H1 (cell line): ENCODE data around the gene SMPDL3B. TPM values are rescaled to one million over a fixed set of nuclear protein-coding genes. Genes with fewer than 3 reads are reported as not detected.

ENCODE experiments used
- CTCF ChIA-PET: fragments of 300-600 bp; sonication (Branson Sonifier 250); formaldehyde crosslinking; loops from one replicate; lab custom pipeline; 2021; ENCODE audit not compliant: partially characterized antibody; lab: Charles Lee
- POLR2A ChIA-PET: fragments of 300-600 bp; sonication (Branson Sonifier 250); formaldehyde crosslinking; loops from one replicate; lab custom pipeline; 2021; ENCODE audit warnings: inconsistent platforms; ENCODE audit not compliant: partially characterized antibody; lab: Charles Lee
- DNase-seq, 2 experiments: peaks; one replicate each; pipeline versions ENCODE4 v3.0.0 to v3.0.0-alpha.2; 2010 to 2022; ENCODE audit warnings: low spot score in 2 of 2, low read depth in 1 of 2, mixed read lengths in 1 of 2
- FAIRE-seq: peaks from 2 replicates; lab custom pipeline; 2011; peaks lifted over from hg19 to GRCh38; lab: Jason Lieb, UNC
- H2AFZ ChIP-seq: 2 replicates; pipeline ENCODE4 v1.8.1; 2012; ENCODE audit warnings: low read length, inconsistent platforms
- H2AK5ac ChIP-seq: 2 replicates; pipeline ENCODE4 v1.6.1; 2013; ENCODE audit warnings: low read depth, low read length
- H2BK120ac ChIP-seq: replicated peaks from 2 replicates; pipeline ENCODE3; 2013; ENCODE audit warnings: low read depth, low read length, inconsistent platforms
- H2BK12ac ChIP-seq: 2 replicates; pipeline ENCODE4 v1.6.1; 2013; ENCODE audit warnings: low read depth, low read length
- H2BK15ac ChIP-seq: 2 replicates; pipeline ENCODE4 v1.6.1; 2013; ENCODE audit warnings: low read length
- H2BK20ac ChIP-seq: 2 replicates; pipeline ENCODE4 v1.6.1; 2013; ENCODE audit warnings: low read length
- H2BK5ac ChIP-seq: 2 replicates; pipeline ENCODE4 v1.6.1; 2013; ENCODE audit warnings: low read depth, low read length
- H3K14ac ChIP-seq: 2 replicates; pipeline ENCODE4 v1.6.1; 2013; ENCODE audit warnings: inconsistent platforms; ENCODE audit not compliant: insufficient read length
- H3K18ac ChIP-seq: 2 replicates; pipeline ENCODE4 v1.6.1; 2013; ENCODE audit warnings: low read length; ENCODE audit errors: extremely low read depth
- H3K23ac ChIP-seq: 2 replicates; pipeline ENCODE4 v1.6.1; 2013; ENCODE audit warnings: inconsistent platforms; ENCODE audit not compliant: insufficient read length
- H3K23me2 ChIP-seq: 2 replicates; pipeline ENCODE4 v1.6.1; 2013; ENCODE audit warnings: low read depth, low read length
- H3K27ac ChIP-seq: 2 replicates; pipeline ENCODE4 v1.6.1; 2011; ENCODE audit warnings: low read depth, low read length, inconsistent platforms
- H3K27me3 ChIP-seq, 4 experiments: replicated peaks in 1 of 4; 1 replicate in 1 of 4; 2 replicates in 3 of 4; pipeline versions ENCODE4 v1.6.1 to v1.8.1; 2011 to 2013; ENCODE audit warnings: low read length in 3 of 4, mild to moderate bottlenecking in 3 of 4, inconsistent platforms in 2 of 4, mixed read lengths in 2 of 4, moderate library complexity in 1 of 4; ENCODE audit not compliant: control insufficient read depth in 3 of 4, insufficient read depth in 3 of 4; ENCODE audit errors: extremely low read depth in 1 of 4
- H3K36me3 ChIP-seq, 4 experiments: 2 replicates each; pipeline versions ENCODE4 v1.6.1 to v1.8.1; 2011 to 2013; ENCODE audit warnings: mild to moderate bottlenecking in 4 of 4, low read length in 3 of 4, moderate library complexity in 2 of 4, control low read depth in 1 of 4, inconsistent platforms in 1 of 4; ENCODE audit not compliant: insufficient read depth in 4 of 4, control insufficient read depth in 2 of 4
- H3K4ac ChIP-seq: replicated peaks from 2 replicates; pipeline ENCODE3; 2013; ENCODE audit warnings: low read length, low read depth, mixed read lengths, inconsistent platforms; ENCODE audit not compliant: insufficient read length
- H3K4me1 ChIP-seq, 4 experiments: replicated peaks in 1 of 4; 1 replicate in 1 of 4; 2 replicates in 3 of 4; pipeline versions ENCODE4 v1.6.1 to v1.8.1; 2011 to 2013; ENCODE audit warnings: low read length in 3 of 4, inconsistent platforms in 2 of 4, mixed read lengths in 1 of 4; ENCODE audit not compliant: insufficient read depth in 4 of 4, control insufficient read depth in 3 of 4
- H3K4me2 ChIP-seq, 2 experiments: 2 replicates each; pipeline versions ENCODE4 v1.6.1 to v1.8.1; 2011 to 2013; ENCODE audit warnings: low read depth in 2 of 2, low read length in 2 of 2, control low read depth in 1 of 2, inconsistent platforms in 1 of 2, mild to moderate bottlenecking in 1 of 2; ENCODE audit not compliant: insufficient read depth in 1 of 2
- H3K4me3 ChIP-seq, 4 experiments: fragments of 200-600, 300-600 bp in 1 of 4; sonication (generic), shearing (Covaris generic), sonication (Bioruptor Twin) in 1 of 4; 2 replicates each; pipeline versions ENCODE4 v1.5.1 to v1.8.1; 2011 to 2016; ENCODE audit warnings: low read length in 4 of 4, low read depth in 3 of 4, control low read depth in 2 of 4, inconsistent platforms in 2 of 4, mild to moderate bottlenecking in 2 of 4, mixed read lengths in 1 of 4, moderate library complexity in 1 of 4; ENCODE audit not compliant: insufficient read depth in 2 of 4; ENCODE audit errors: extremely low read depth in 1 of 4
- H3K56ac ChIP-seq: replicated peaks from 2 replicates; pipeline ENCODE3; 2013; ENCODE audit warnings: low read depth, mild to moderate bottlenecking, mixed read lengths, low read length, inconsistent platforms; ENCODE audit not compliant: insufficient read length
- H3K79me1 ChIP-seq: 2 replicates; pipeline ENCODE4 v1.6.1; 2013; ENCODE audit warnings: low read depth, low read length, control low read depth
- H3K79me2 ChIP-seq, 2 experiments: 2 replicates each; pipeline versions ENCODE4 v1.6.1 to v1.8.1; 2012 to 2013; ENCODE audit warnings: low read length in 2 of 2, mild to moderate bottlenecking in 2 of 2, inconsistent platforms in 1 of 2; ENCODE audit not compliant: insufficient read depth in 2 of 2, control insufficient read depth in 1 of 2
- H3K9ac ChIP-seq, 4 experiments: replicated peaks in 1 of 4; 1 replicate in 1 of 4; 2 replicates in 3 of 4; pipeline versions ENCODE4 v1.6.1 to v1.8.1; 2011 to 2013; ENCODE audit warnings: low read depth in 3 of 4, low read length in 3 of 4, control low read depth in 2 of 4, mild to moderate bottlenecking in 2 of 4, moderate library complexity in 2 of 4, inconsistent platforms in 1 of 4; ENCODE audit errors: extremely low read depth in 1 of 4
- H3K9me3 ChIP-seq, 2 experiments: 2 replicates each; pipeline versions ENCODE4 v1.6.1 to v1.8.1; 2012 to 2013; ENCODE audit warnings: mild to moderate bottlenecking in 2 of 2, moderate library complexity in 2 of 2, control low read depth in 1 of 2, inconsistent platforms in 1 of 2, low read depth in 1 of 2, low read length in 1 of 2, mixed read lengths in 1 of 2; ENCODE audit not compliant: insufficient read depth in 2 of 2
- H4K20me1 ChIP-seq, 2 experiments: replicated peaks in 1 of 2; 2 replicates each; pipeline versions ENCODE3 to v1.8.1; 2011 to 2013; ENCODE audit warnings: inconsistent platforms in 2 of 2, low read length in 2 of 2, mild to moderate bottlenecking in 1 of 2; ENCODE audit not compliant: insufficient read depth in 2 of 2, control insufficient read depth in 1 of 2
- H4K5ac ChIP-seq: 2 replicates; pipeline ENCODE4 v1.6.1; 2013; ENCODE audit warnings: low read length, low read depth, mixed read lengths, inconsistent platforms; ENCODE audit not compliant: insufficient read length
- H4K8ac ChIP-seq: 2 replicates; pipeline ENCODE4 v1.8.0; 2013; ENCODE audit warnings: mild to moderate bottlenecking, moderate library complexity, low read length, inconsistent platforms; ENCODE audit not compliant: insufficient read depth; ENCODE audit errors: extremely low read depth
- H4K91ac ChIP-seq: replicated peaks from 2 replicates; pipeline ENCODE3; 2013; ENCODE audit warnings: low read length, mixed read lengths, inconsistent platforms; ENCODE audit not compliant: insufficient read length
- WGBS, 2 experiments: shearing (Covaris generic) in 1 of 2; methylation state at CpG; one replicate each; pipeline versions ENCODE4 v1.1.6 to v1.1.7; 2013 to 2015; ENCODE audit warnings: low lambda C conversion rate in 2 of 2, mixed read lengths in 2 of 2, inconsistent platforms in 1 of 2, low coverage in 1 of 2, missing lambda C conversion rate in 1 of 2; ENCODE audit not compliant: insufficient replicate concordance in 2 of 2, insufficient coverage in 1 of 2, insufficient read length in 1 of 2; ENCODE audit errors: extremely low coverage in 1 of 2, missing lambda C conversion rate in 1 of 2; 5-methylcytosine and 5-hydroxymethylcytosine counted together
- polyA plus RNA-seq, 7 experiments: library from polyadenylated mRNA; depleted of rRNA in 3 of 7; stranded (reverse) in 5 of 7; unstranded in 2 of 7; fragments of >200 nt in 5 of 7; fragments of 200-250 nt in 2 of 7; gene quantifications; 1 replicate in 5 of 7; 2 replicates in 1 of 7; 4 replicates in 1 of 7; pipeline versions ENCODE4 v1.2.1 to v1.2.3, GENCODE V29; 2011 to 2013; ENCODE audit warnings: missing spikeins in 2 of 7, mixed read lengths in 2 of 7
- total RNA-seq: library from RNA; stranded (reverse); fragmentation: NEBNext Ultra II Directional; extraction: Animal tissue kit (Norgen Biotek cat#: 25700); gene quantifications from 2 replicates; pipeline ENCODE4 v1.2.1, GENCODE V29; 2021
- TF ChIP-seq, protein P1 (sequence below): IDR thresholded peaks from 2 replicates; pipeline ENCODE4 v1.6.1; 2012; ENCODE audit warnings: inconsistent platforms

SMPDL3B gene
- total and polyA plus RNA-seq, 2 of the 8 experiments (the other 6 are each of a cell fraction or from before 2014, with no cell fraction given): 54.7 to 143 TPM

GRCh38 chr1:27912429-27912828 lies 22.4 kb upstream of the SMPDL3B start:
- H3K9ac ChIP-seq: no peak overlapping the region
- H3K9me3 ChIP-seq: peaks cover 3 to 7% of the 10 kb centered on the region in 2 experiments; a peak in 3 of 4 replicates
- H3K79me2 ChIP-seq: peaks cover 0 to 29% of the 10 kb centered on the region in 2 experiments; a peak in 2 of 4 replicates
- peaks cover 0 to 9% (median 8%) of the 10 kb centered on the region in 4 experiments; a peak in 6 of 7 replicates for H3K27me3 ChIP-seq
- no peak overlapping the region for H2BK5ac ChIP-seq
- H2AK5ac ChIP-seq: no peak overlapping the region
- no peak overlapping the region for H4K91ac ChIP-seq
- H3K4me3 ChIP-seq: no peak overlapping the region
- no peaks in the 10 kb centered on the region for H3K23me2 ChIP-seq
- no peak overlapping the region for H4K5ac ChIP-seq
- H3K4me2 ChIP-seq: no peak overlapping the region
- no peak overlapping the region for H3K27ac ChIP-seq
- POLR2A ChIA-PET: interaction anchor here (1.4 to 1.7 kb wide), 2 partner anchors 20 to 47 kb away, joined by 3 to 4 read pairs; partner anchors contain the start of gene XKR8
- TF ChIP-seq, protein P1, sequence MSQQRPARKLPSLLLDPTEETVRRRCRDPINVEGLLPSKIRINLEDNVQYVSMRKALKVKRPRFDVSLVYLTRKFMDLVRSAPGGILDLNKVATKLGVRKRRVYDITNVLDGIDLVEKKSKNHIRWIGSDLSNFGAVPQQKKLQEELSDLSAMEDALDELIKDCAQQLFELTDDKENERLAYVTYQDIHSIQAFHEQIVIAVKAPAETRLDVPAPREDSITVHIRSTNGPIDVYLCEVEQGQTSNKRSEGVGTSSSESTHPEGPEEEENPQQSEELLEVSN: no peak
- TF ChIP-seq, all 59 proteins: peak for 0
- FAIRE-seq (no peak), DNase-seq (no peak)
- Histone ChIP-seq H2AFZ (no peak overlapping the region), H4K20me1 (peaks cover under 1 to 3% of the 10 kb centered on the region in 2 experiments), H3K56ac (no peak overlapping the region), H2BK12ac (no peak overlapping the region), H3K79me1 (no peaks in the 10 kb centered on the region; the same call in 1 of the 2 replicates), H2BK120ac (no peak overlapping the region), H2BK15ac (no peak overlapping the region), H3K14ac (no peak overlapping the region), H2BK20ac (no peak overlapping the region), H3K23ac (no peak overlapping the region), H3K4me1 (no peaks in the 10 kb centered on the region; a peak in 2 of 7 replicates), H3K18ac (no peak overlapping the region), H3K4ac (no peak overlapping the region), H3K36me3 (peaks cover 16 to 55% (median 28%) of the 10 kb centered on the region in 4 experiments; a peak in 7 of 8 replicates), H4K8ac (no peak overlapping the region)
- WGBS, 2 experiments: 95% methylated on average over 1 of the region's 1 CpG; no CpG with 5 or more reads in 1 of the 2 experiments
- CTCF ChIA-PET: interaction anchor here (1.0 kb wide), 1 partner anchor 16 kb away, joined by 3 read pairs; no protein-coding TSS in a partner anchor
